CD4-positive, alpha-beta T cell treated with Interleukin-2 at 100 ng/mL for 4 hours (primary cell): ENCODE data around the gene TMEM184B.

Experiments used
- DNase-seq: peaks from one replicate; pipeline ENCODE4 v3.0.0-alpha.2; 2020; ENCODE audit warnings: low spot score

The TMEM184B gene

GRCh38 chr22:38276166-38276565 lies 3.4 kb upstream of the TMEM184B start:
- DNase-seq, result no peak

DNA sequence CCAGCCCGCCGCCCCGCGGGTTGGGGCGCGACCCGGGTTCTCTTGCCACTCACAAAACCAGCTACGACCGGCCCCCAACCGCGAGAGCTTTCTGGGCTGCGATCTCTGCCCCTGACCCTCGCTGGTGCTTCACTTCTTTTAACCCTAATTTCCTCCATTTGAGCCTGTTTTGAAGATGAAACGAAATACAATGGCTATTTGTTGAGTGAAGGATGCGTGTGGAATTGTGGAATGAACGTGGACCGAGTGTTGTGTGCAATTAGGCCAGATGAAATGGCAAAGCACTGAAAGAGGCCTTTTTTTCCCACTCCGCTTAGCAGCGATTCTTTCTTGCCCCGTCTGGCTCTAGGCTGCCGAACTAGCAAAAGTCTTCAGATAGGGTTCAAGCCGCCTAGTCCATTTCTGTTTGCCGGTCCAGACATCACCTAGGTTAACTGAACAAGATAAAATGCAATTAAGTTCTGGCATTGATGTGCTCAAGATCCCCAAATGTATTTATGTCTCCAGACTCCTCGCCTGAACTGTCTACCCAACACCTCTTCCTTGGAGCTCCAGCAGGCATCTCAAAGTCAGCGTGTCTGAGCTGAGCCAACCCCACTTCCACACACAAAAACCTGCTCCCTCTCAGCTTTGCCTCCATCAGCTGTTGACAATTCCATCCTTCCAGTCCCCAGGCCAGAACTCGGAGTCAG lies 471 bp upstream of the TMEM184B start:
- DNase-seq, result no peak

GRCh38 chr22:38271927-38272372 lies 860 bp downstream of the TMEM184B start:
- peak; percentile 2 for DNase-seq

DNA sequence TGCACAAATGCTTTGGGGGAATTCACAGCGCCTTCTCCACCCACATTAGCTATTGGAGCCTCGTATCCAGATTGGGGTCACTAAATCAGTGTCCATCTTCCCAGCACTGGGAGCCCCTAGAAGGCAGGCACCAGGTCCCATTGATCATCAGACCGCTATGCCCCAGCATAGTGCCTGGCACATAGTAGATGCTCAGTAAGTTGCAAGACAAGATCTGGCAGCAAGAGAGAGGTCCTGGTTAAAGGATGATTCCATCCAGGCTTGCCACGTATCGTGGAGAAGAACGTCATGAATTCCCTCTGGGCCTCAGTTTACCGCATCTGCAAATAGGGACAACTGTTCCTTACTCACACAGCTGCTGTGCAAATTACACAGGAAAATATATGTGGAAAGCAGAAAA lies 1.7 kb downstream of the TMEM184B start:
- DNase-seq, result no peak

DNA sequence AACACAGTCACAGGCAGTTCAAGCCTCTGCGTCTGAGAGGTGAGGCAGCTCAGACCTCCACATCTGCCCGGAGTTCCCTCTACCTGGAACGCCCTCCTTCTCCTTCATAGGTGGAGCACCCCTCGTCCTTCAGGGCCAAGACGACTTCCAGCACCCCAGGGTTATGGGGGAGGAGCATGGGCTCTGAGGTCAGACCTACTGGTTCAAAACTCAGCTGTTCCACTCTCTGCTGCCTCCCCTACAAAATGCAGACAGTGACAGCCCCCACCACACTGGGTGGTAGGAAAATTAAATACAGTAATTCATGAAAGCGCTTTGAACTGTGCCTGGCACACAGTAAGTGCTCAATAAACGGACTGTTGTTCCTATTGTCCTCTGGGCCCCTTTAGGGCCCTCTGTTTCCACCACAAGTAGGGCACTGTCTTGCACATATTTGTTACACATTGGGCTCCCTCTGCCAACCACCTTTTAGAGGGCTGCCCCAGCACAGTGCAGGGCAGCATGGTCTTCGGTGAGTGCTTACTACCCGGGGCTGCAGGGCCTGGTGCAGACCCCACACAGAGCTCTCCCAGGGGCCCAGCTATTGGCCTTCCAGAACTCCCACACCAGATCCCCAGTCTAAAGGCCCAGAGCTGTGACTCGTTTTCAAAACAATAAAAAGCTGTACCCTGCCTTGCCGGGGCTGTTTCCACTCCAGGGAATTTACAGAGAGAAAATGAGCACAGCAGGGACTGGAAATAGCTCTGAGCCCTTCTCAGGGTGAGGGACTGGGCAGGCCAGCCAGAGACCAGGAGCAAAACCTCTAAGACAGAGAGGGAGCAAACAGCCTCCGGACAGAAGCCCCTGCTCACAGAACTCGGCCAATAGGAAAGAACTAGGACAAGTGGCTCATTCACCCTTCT lies 2.5 kb downstream of the TMEM184B start:
- DNase-seq, result no peak

DNA sequence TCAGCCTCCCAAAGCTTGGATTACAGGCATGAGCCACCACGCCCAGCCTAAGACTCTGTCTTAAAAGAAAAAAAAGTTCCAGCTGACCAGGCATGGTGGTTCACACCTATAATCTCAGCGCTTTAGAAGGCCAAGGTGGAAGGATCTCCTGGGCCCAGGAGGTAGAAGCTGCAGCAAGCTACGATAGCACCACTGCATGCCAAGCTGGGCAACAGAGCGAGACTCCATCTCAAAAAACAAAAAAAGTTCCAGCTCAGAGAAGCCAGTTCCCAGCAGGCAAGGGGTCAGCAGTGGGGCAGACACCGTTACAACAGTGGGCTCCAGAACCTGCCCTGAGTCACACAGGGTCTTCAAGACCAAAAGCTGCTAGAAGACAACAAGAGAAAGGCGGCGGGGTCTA lies 3.3 kb downstream of the TMEM184B start:
- DNase-seq, result no peak

DNA sequence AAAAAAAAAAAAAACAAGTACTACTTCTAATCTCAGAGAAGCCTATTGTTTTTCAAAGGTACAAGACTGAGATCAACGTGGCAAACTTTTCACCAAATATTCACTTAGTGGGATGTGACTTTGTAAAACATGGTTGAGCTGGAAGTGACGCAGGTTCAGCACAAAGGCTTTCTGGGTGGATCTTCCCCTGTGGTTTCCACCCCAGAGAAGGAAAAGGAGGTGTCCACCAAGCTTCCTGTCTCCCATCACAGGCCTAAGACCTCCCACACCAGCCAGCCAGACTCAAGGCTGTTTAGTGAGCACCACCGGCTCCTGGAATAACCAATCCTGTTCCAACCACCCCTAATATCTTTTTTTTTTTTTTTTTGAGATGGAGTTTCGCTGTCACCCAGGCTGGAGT lies 5.7 kb downstream of the TMEM184B start:
- peak; percentile 58 for DNase-seq

GRCh38 chr22:38266120-38266519 lies 6.7 kb downstream of the TMEM184B start:
- no peak for DNase-seq

DNA sequence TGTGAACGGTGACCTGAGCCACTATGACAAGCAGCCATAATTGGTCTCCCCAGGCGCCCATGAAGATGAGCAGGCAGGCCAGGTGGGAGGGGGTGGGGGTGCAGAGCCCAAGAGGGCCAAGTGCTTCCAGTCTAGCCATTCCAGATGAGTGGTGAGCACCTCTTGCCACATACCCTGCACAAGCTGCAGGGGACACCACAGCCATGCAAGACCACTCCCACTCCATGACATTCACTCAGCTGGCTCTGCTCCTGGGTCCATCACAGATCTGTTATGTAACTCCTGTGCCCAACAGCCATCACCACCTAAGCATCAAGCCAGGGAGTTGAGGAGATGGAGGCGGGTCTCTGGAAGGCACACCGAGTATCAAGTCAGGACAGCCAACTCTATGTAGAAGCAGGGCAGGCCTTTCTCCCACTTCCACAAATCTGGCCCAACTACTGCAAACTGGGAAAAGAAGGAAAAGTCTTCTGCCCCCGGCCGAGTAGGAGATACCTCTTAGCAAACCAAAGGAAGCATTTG lies 8.4 kb downstream of the TMEM184B start:
- DNase-seq, result no peak

GRCh38 chr22:38262051-38262795 lies 10.6 kb downstream of the TMEM184B start:
- peak; percentile 29 for DNase-seq

DNA sequence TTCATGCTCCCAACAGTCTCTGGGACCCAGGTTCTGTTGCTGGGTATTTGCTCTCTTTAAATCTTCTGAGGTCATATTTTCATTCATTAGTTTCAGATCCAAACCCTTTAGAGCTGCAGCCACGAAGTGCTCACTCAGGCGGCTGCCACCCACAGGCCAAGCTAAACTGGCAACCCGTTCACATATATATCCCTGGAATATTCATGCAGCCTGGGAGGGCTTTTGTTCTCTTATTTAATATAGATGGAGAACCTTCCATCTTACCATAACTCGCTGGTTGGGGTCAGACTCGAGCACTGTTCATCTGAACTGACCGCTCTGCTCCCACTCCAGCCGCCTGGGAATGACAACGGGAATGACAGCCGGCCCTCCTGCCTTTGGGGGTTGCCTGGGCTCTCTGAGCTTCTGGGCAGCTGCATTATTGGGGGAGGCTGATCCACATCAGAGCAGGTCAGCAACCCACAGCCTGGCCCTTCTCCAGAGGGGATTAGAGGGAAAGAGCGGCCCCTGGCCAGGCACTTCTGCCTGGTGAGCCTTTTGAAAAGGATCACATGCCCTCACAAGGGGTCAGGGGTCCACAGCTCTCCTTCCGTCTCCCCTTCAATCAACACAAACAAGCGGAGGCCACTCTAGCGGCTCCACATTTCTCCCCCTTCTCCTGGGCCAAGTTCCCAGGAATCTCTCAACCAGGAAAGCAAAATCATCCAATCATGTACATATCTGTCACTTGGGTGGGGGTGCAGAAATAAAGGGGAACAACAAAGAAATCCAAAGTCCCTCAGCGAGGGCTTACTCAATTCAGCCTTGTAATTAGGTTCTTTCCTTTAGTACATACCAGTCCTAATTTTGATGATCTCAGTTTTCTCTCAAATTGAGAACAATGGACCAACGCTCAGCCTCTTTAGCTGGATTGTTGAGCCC lies 11.8 kb downstream of the TMEM184B start:
- DNase-seq, result no peak

- DNase-seq, result no peak
Measured at GRCh38 chr22:38259370-38259769, 13.4 kb downstream of the TMEM184B start.

- DNase-seq, result no peak
Measured at GRCh38 chr22:38258895-38259294, 13.9 kb downstream of the TMEM184B start.

DNA sequence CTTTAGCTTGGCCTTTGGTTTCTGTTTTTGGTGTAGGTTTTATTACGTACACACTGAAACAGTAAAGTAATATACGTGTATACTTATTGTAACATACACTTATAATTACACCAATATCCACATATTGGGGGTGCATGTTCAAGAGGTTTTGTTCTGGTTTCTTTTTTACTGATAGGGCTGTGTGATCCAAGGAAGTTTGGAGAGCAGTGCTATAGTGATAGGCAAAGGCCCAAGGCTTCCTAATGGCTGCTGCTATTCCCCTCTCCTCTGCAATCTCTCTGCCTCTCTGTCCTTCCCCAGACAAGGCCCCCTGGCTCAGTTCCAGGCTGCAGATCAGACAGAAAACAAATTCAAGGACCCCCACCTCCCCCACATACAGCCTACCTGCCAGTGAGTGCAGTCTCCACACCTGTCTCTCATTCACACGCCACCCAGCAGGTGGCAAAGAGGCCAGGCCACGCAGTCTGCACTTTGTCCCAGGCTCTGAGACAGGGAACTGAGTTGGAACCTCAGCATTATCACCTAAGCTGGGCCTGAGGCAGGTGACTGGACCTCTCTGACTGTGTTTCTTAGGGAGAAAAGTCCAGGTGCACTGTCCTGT lies 15.1 kb downstream of the TMEM184B start:
- DNase-seq, result no peak

- no peak for DNase-seq
Measured at GRCh38 chr22:38257181-38257580, 15.6 kb downstream of the TMEM184B start.

DNA sequence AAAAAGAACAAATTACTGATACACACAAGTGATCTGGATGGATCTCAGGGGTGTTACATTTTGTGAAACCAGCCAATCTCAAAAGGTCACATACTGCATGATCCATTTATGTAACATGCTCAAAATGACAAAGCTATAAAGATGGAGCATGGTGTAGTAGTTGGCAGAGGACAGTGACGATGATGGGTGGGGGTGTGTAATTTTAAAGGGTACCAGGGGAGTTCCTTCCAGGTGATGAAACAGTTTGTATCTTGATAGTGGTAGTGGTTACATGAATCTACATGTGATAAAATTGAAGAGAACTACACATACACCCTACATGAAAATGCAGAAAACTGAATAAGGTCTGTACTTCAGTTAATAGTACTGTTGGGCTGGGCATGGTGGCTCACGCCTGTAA lies 17.1 kb downstream of the TMEM184B start:
- DNase-seq, result no peak

DNA sequence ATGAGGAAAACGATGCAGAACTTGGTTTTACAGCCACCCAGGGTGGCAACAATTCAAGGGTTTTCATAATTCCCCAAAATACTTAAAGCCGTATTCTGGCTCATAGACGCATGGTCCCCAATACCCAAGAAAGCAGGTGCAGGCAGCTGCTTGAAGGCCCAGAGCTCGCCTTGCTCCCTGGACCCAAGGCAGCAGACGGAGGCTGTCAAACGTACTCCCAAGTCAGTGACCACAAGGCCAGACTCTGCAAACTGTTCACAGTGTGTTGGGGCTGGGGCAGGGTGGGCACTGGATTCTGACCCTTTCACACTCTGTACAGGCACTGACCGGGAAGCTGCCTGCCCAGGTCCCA lies 21.5 kb downstream of the TMEM184B start:
- DNase-seq, result no peak

DNA sequence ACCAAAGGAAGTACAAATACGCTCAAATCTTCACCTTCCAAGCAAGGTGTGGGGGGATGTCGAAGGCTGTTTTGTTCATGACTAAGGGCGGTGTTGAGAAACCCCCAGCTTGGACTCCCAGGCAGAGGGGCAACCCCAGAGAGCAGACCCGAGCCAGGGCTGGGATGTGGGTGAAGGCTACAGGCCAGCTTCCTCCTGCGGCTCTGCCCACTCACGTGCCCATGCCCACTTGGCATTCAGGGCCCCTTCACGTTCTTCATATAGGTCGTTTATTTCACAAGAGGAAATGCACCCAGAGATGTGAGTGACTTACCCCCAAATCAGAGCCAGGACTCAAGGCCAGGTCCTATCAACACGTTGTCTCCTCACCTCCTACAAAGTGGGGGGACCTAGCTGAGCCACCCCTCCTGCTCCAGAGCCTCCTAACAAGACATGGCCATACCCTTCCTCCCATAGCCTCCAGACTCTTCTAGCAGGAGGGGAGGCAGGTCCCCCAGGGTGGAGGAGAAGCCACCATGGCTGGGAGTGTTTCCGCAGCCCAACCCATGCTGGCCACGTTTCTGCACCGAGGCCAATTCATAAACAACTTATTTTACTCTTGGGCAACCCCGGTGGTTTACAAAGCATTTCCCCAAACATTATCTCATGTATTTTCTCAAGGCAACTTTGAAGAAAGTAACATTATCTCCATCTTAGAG lies 22.0 kb downstream of the TMEM184B start:
- no peak for DNase-seq

DNA sequence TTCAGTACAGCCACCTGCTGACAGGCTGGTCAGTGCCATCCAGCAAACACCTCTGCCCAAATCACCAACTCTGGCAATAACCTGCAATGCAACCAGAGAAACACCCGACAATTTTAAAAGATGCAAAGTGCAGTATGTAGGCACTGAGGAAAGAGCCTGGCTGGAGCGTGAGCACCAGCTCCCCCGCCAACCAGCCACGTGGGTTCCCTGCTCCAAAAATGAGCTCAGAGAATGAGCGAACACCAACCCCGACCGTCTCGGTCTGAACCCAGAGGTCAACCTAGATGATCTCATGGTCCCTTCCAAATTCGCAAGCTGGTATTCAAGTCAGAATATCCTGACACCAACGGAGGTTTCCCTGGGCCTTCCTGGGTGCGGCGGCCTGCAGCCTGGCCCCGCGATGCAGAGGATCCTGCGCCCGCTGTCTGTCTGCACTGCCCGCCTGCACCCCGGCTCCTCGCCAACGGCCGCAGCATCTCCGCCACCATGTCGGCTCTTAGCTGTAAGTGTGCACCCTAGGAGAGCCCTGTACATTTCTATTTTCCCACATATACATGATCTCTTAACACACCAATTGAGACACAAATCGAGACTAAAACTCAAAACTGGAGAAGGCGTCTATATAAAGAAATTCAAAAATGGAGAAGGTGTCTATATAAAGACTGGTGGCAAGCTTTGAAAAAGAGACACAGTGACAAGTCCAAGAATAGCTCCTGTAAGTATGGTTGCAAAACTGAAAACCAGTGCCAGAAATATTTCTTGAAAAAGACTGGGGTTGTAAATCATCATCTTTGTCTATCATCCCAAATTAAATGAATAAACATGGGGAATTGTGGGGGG lies 22.8 kb downstream of the TMEM184B start:
- no peak for DNase-seq
